Endothelial cell (in vitro differentiated cells): Measurements from ENCODE around the gene ADCY5. TPM values are rescaled to one million over a fixed set of nuclear protein-coding genes. Genes with fewer than 3 reads are reported as not detected.
A peak's percentile ranks its signal among the peaks of the same experiment; 100 is the strongest.

Experiments used
- DNase-seq: peaks from one replicate; pipeline ENCODE4 v3.0.0; 2021; ENCODE audit warnings: low spot score
- H3K27ac Mint-ChIP-seq: one replicate; pipeline ENCODE4 v1.8.0; 2021; ENCODE audit warnings: mixed read lengths, inconsistent platforms; ENCODE audit not compliant: unreplicated experiment
- H3K27me3 Mint-ChIP-seq: one replicate; pipeline ENCODE4 v1.8.0; 2021; ENCODE audit warnings: mild to moderate bottlenecking, moderate library complexity, mixed read lengths, inconsistent platforms; ENCODE audit not compliant: unreplicated experiment
- H3K36me3 Mint-ChIP-seq: one replicate; pipeline ENCODE4 v1.8.0; 2021; ENCODE audit warnings: mild to moderate bottlenecking, low read depth, mixed read lengths, inconsistent platforms; ENCODE audit not compliant: unreplicated experiment
- H3K4me1 Mint-ChIP-seq: one replicate; pipeline ENCODE4 v1.8.0; 2021; ENCODE audit warnings: mild to moderate bottlenecking, mixed read lengths, inconsistent platforms; ENCODE audit not compliant: unreplicated experiment
- H3K4me3 Mint-ChIP-seq: one replicate; pipeline ENCODE4 v1.8.0; 2021; ENCODE audit warnings: mild to moderate bottlenecking, mixed read lengths, inconsistent platforms; ENCODE audit not compliant: unreplicated experiment
- H3K9me3 Mint-ChIP-seq: one replicate; pipeline ENCODE4 v1.8.0; 2021; ENCODE audit warnings: mixed read lengths, inconsistent platforms; ENCODE audit not compliant: unreplicated experiment
- CTCF ChIP-seq: fragments of 200-600 bp; sonication (generic); IDR thresholded peaks from one replicate; pipeline ENCODE4 v1.5.0; 2021; ENCODE audit warnings: antibody characterized with exemption; ENCODE audit not compliant: unreplicated experiment
- total RNA-seq: library from RNA; stranded (reverse); fragmentation: NEBNext Ultra II Directional; extraction: Animal tissue kit (Norgen Biotek cat#: 25700); gene quantifications from one replicate; pipeline ENCODE4 v1.2.1, GENCODE V29; 2021; ENCODE audit not compliant: unreplicated experiment

ADCY5 gene
- total RNA-seq, 1 donor from 2014 or later: 1.0 TPM

GRCh38 chr3:123322866-123323265 lies 126.0 kb downstream of the ADCY5 start:
- Mint-ChIP-seq H3K4me1 (peaks cover 12% of the 10 kb centered on the region), H3K27me3 (peaks cover 9% of the 10 kb centered on the region), H3K9me3 (no peaks in the 10 kb centered on the region)

GRCh38 chr3:123321806-123322205 lies 127.1 kb downstream of the ADCY5 start:
- Mint-ChIP-seq H3K36me3 (no peaks in the 10 kb centered on the region), H3K27me3 (peaks cover 9% of the 10 kb centered on the region), H3K4me3 (no peak overlapping the region), H3K27ac (no peak overlapping the region), H3K4me1 (peaks cover 12% of the 10 kb centered on the region), H3K9me3 (no peaks in the 10 kb centered on the region)
- DNase-seq: no peak
- TF ChIP-seq CTCF: no peak

More at GRCh38 chr3:123322866-123323265, 126.0 kb downstream of the ADCY5 start:
- no peak for DNase-seq
- TF ChIP-seq CTCF: no peak
- Mint-ChIP-seq H3K27ac (no peak overlapping the region), H3K36me3 (peaks cover 3% of the 10 kb centered on the region), H3K4me3 (no peak overlapping the region)

- no peaks in the 10 kb centered on the region for H3K9me3 Mint-ChIP-seq
- no peak for DNase-seq
- TF ChIP-seq CTCF: no peak
- no peaks in the 10 kb centered on the region for H3K36me3 Mint-ChIP-seq
- peaks cover 12% of the 10 kb centered on the region for H3K4me1 Mint-ChIP-seq
- no peak overlapping the region for H3K4me3 Mint-ChIP-seq
- no peak overlapping the region for H3K27ac Mint-ChIP-seq
- peaks cover 9% of the 10 kb centered on the region for H3K27me3 Mint-ChIP-seq
These were observed 128.7 kb downstream of the ADCY5 start for GRCh38 chr3:123320221-123320620.

GRCh38 chr3:123319760-123320159 lies 129.1 kb downstream of the ADCY5 start:
- DNase-seq: no peak
- H3K4me3 Mint-ChIP-seq: no peak overlapping the region
- peaks cover 11% of the 10 kb centered on the region for H3K27me3 Mint-ChIP-seq
- H3K27ac Mint-ChIP-seq: peak overlapping the region; percentile 16
- H3K9me3 Mint-ChIP-seq: no peaks in the 10 kb centered on the region
- TF ChIP-seq CTCF: no peak
- H3K4me1 Mint-ChIP-seq: peaks cover 14% of the 10 kb centered on the region
- H3K36me3 Mint-ChIP-seq: no peaks in the 10 kb centered on the region

GRCh38 chr3:123318374-123318773 lies 130.5 kb downstream of the ADCY5 start:
- no peak for TF ChIP-seq CTCF
- H3K4me3 Mint-ChIP-seq: no peak overlapping the region
- H3K36me3 Mint-ChIP-seq: no peaks in the 10 kb centered on the region
- DNase-seq: no peak
- H3K27ac Mint-ChIP-seq: no peak overlapping the region
- peaks cover 9% of the 10 kb centered on the region for H3K27me3 Mint-ChIP-seq
- no peaks in the 10 kb centered on the region for H3K9me3 Mint-ChIP-seq
- H3K4me1 Mint-ChIP-seq: peaks cover 6% of the 10 kb centered on the region
